LNCAP (cell line): Measurements from ENCODE around the gene GKN1.

Source experiments
- CTCF ChIP-seq: fragments of 450-650 bp; IDR thresholded peaks from 2 replicates; pipeline ENCODE4 v1.5.1; 2017; ENCODE audit warnings: mild to moderate bottlenecking

The GKN1 gene

GRCh38 chr2:68964282-68964681, 10.2 kb upstream of the GKN1 start:
- no peak for TF ChIP-seq CTCF

GRCh38 chr2:68968221-68968620, 6.2 kb upstream of the GKN1 start:
- TF ChIP-seq CTCF, result no peak

DNA sequence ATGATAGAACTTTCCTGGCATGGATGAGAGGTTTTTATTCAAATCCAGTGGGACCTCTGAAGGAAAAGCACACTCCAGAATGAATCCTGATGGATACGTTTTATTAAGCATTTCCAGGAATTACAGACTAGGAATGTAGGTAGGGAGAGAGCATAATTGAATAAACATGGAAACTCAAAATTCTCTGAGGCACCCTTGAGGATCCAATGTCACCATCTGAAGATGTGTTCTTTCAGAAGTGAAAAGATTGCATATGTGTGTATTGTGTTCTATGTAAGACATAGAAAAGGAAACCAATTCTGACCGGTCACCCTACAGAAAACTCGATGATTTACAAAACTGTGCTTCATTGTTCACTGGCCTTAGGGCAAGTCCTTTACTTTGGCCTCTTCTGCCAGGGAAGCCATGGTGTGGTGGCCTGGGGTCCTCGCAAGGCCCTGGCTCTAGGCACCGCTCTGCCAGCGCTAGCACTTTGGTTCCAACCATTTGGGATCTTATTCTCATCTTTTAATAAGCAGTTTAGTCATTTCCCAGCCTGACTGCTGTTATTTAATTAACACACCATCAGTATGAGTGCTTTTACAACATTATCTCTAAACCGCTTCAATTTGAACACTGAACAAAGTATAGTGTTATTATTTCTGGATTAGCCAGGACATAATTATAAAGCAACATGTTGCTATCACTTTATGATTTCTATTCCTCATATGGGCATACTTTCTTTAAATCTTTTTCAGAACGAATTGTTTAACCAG, 4.5 kb upstream of the GKN1 start:
- no peak for TF ChIP-seq CTCF

- no peak for TF ChIP-seq CTCF
These were observed 3.7 kb upstream of the GKN1 start for GRCh38 chr2:68970566-68971265.

DNA sequence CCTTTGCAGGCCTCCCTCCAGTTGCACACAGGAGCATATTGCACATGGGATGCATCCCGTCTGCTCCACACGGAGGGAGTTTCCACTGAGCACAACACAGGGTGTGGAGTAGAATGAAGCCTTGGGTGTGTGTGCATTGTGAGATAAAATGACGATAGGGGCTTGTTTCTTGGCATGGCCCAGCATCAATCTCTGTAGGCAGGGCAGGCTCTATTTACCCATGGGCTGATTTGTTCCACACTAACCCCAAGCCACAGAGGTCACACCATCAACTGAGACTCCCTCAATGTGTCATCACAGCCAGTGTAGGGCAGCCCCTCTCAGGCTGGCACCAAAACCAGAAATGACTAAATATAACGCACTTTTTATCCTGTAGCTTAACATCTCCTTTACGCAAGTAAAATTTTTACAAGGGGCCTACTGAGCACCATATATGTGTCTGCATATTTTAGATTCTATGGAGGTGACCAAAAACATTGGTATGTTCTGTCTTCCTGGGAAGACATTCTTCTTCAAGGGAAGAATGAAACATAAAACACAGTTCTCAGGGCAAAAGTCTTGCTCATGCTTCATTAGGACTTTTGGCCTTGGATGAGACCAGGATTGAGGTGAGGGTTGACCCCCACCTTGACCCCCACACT, 2.7 kb upstream of the GKN1 start:
- TF ChIP-seq CTCF, result no peak

GRCh38 chr2:68974946-68975665, 670 bp downstream of the GKN1 start:
- no peak for TF ChIP-seq CTCF

DNA sequence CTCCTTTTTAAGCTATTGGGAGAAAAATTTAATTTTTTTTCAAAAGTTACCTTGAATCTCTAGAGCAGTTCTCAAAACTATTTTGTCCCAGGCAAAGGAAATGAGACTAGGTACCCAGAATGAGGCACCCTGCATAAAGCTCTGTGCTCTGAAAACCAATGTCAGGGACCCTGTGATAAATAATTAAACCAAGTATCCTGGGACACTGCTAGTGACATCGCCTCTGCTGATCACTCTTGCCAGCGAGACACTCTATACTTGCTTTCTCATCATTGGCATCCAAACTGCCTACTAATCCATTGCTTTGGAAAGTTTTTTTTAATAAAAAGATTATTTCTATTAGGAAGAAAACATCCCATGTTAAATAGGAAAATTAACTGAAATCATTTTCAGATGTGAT, 1.4 kb downstream of the GKN1 start:
- TF ChIP-seq CTCF, result no peak
